K562 (cell line): Measurements from ENCODE around the gene SLC12A6. TPM values are rescaled to one million over a fixed set of nuclear protein-coding genes. Genes with fewer than 3 reads are reported as not detected.

Experiments used
- ASH1L ChIP-seq: fragments of 450-650 bp; IDR thresholded peaks from 2 replicates; pipeline ENCODE4 v1.6.1; 2018; ENCODE audit warnings: borderline replicate concordance, mild to moderate bottlenecking, low read depth; ENCODE audit not compliant: partially characterized antibody
- CTCFL ChIP-seq: IDR thresholded peaks from 2 replicates; pipeline ENCODE4 v1.6.1; 2011; ENCODE audit warnings: borderline replicate concordance, low read depth, mild to moderate bottlenecking, moderate library complexity, low read length; ENCODE audit not compliant: insufficient read depth, poor library complexity, severe bottlenecking
- E4F1 ChIP-seq: fragments of 250-450 bp; sonication (Bioruptor Pico); IDR thresholded peaks from 2 replicates; pipeline ENCODE4 v1.5.0; 2021; ENCODE audit warnings: mild to moderate bottlenecking, borderline replicate concordance
- ELF1 ChIP-seq: fragments of 200-800 bp; sonication (Bioruptor generic); IDR thresholded peaks from 2 replicates; pipeline ENCODE4 v1.6.1; 2016; ENCODE audit warnings: missing genetic modification characterization, missing compliant biosample characterization
- HNRNPL ChIP-seq: fragments of 200-400 bp; formaldehyde crosslinking; IDR thresholded peaks from 2 replicates; pipeline ENCODE4 v1.6.1; 2017; ENCODE audit warnings: low read depth, mild to moderate bottlenecking, low read length
- MNT ChIP-seq, 2 experiments: fragments of 450-650 bp; conservative IDR thresholded peaks; 2 replicates each; pipeline ENCODE4 v1.6.1; 2017; ENCODE audit warnings: mild to moderate bottlenecking in 2 of 2, moderate library complexity in 2 of 2
- RB1 ChIP-seq: fragments of 450-650 bp; IDR thresholded peaks from 2 replicates; pipeline ENCODE4 v1.6.1; 2017; ENCODE audit warnings: low read depth, mild to moderate bottlenecking
- TBL1XR1 ChIP-seq, 2 experiments: IDR thresholded peaks; 2 replicates each; pipeline ENCODE4 v1.6.1; 2012; ENCODE audit warnings: improper control_type of control experiment in 2 of 2, low read length in 2 of 2, mild to moderate bottlenecking in 1 of 2
- ZBTB26 ChIP-seq: fragments of 450-650 bp; formaldehyde crosslinking; IDR thresholded peaks from 2 replicates; pipeline ENCODE4 v1.4.0; 2022; ENCODE audit warnings: missing genetic modification characterization
- ZNF12 ChIP-seq: sonication (generic); formaldehyde crosslinking; IDR thresholded peaks from 2 replicates; pipeline ENCODE4 v1.4.0; 2020; ENCODE audit warnings: mild to moderate bottlenecking, missing genetic modification reagents
- ZNF124 ChIP-seq: sonication (generic); formaldehyde crosslinking; IDR thresholded peaks from 2 replicates; pipeline ENCODE4 v1.8.1; 2022; ENCODE audit warnings: missing genetic modification reagents
- ZNF551 ChIP-seq: fragments of 250-450 bp; sonication (Bioruptor Pico); IDR thresholded peaks from 2 replicates; pipeline ENCODE4 v1.5.0; 2021; ENCODE audit warnings: mild to moderate bottlenecking, moderate library complexity
- ZNF609 ChIP-seq: sonication (generic); formaldehyde crosslinking; IDR thresholded peaks from 2 replicates; pipeline ENCODE4 v1.8.1; 2023; ENCODE audit warnings: missing genetic modification reagents, mild to moderate bottlenecking, borderline replicate concordance
- polyA plus RNA-seq, 8 experiments: library from polyadenylated mRNA; depleted of rRNA in 4 of 8; stranded (reverse) in 5 of 8; unstranded in 3 of 8; fragments of >200 nt; fragmentation: Nextera tagmentation in 2 of 8; fragmentation: Illumina TruSeq in 1 of 8; extraction: Ambion mirVana in 2 of 8; extraction: Trizol in 1 of 8; gene quantifications; 2 replicates each; pipeline versions ENCODE4 v1.2.1 to v1.2.3, GENCODE V29; 2011 to 2014; ENCODE audit warnings: inconsistent platforms in 1 of 8, missing spikeins in 1 of 8
- total RNA-seq, 7 experiments: library from RNA; depleted of rRNA in 6 of 7; stranded (reverse); fragments of >200 nt in 6 of 7; fragmentation: Illumina TruSeq in 2 of 7; extraction: Trizol in 2 of 7; gene quantifications; 2 replicates each; pipeline versions ENCODE4 v1.2.1 to v1.2.3, GENCODE V29; 2011 to 2021; ENCODE audit warnings: low replicate concordance in 1 of 7

SLC12A6 gene
- total and polyA plus RNA-seq, 9 of the 15 experiments (the other 6 are each of a cell fraction or from before 2014, with no cell fraction given): 1.4 to 16.4 (median 6.7) TPM

GRCh38 chr15:34209421-34210282, 127.9 kb downstream of the SLC12A6 start, which contains the start of gene KATNBL1 (continued):
- no peak for TF ChIP-seq ZNF609 (CRISPR knock-in tag)
- no peak for TF ChIP-seq TBL1XR1 (IDR thresholded peaks at IDR 0.05; ENCODE audit: low read length in 2 of 2)
- no peak for TF ChIP-seq ASH1L
- peak; percentile 61 for TF ChIP-seq CTCFL
- peak; percentile 60 for TF ChIP-seq ELF1 (tag)
- TF ChIP-seq HNRNPL: peak; percentile 76; the same call in 1 of the 2 replicates
- TF ChIP-seq MNT (conservative IDR thresholded peaks at IDR 0.05): peak in 1 of 2 experiments; percentile 54; a peak in 2 of 4 replicates
- peak; percentile 91 for TF ChIP-seq RB1
- no peak for TF ChIP-seq ZNF551 (CRISPR knock-in tag)
- TF ChIP-seq E4F1: no peak
- TF ChIP-seq ZNF12: 0 out of 2 replicates have a peak, but pooled peaks have one; percentile 26
- TF ChIP-seq ZBTB26: no peak
- no peak for TF ChIP-seq ZNF124
